ENCODE measurements around the gene BCL11B. TPM values are rescaled to one million over a fixed set of nuclear protein-coding genes. Genes with fewer than 3 reads are reported as not detected.
A peak's percentile ranks its signal among the peaks of the same experiment; 100 is the strongest.

The BCL11B gene
- total and polyA plus RNA-seq, 2 donors from 2014 or later: 0.13 to 3.3 TPM

DNA sequence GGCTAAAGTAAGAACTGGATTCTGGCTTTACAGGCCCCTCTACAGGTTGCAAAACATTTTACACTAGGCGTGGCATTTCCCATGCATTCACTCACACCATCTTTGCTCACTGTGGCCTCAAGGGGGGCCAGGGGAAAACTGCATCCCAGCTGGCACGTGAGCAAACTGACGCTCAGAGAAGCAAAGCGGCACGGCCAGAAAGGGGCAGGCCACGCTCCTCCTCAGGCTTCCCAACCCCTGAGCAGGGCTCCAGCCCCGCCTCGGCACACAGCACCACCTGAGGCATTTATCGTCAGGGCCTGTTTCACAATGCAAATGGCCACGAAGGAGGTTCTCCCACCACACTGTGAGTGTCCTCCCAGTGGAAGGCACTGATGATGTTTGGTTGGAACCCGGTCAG, 90.8 kb downstream of the BCL11B start:
- intact Hi-C loops (cut with DNase I): no loop called here
- H3K4me1 ChIP-seq (ENCODE audit: control insufficient read depth in 2 of 3, insufficient read depth in 2 of 3, low read depth in 1 of 3, low read length in 3 of 3): no peaks in the 10 kb centered on the region
- H3K9me3 ChIP-seq (ENCODE audit: control insufficient read depth in 2 of 3, insufficient read depth in 1 of 3, low read length in 3 of 3): no peaks in the 10 kb centered on the region
- FAIRE-seq: no peak
- H3K27me3 ChIP-seq (ENCODE audit: control insufficient read depth, insufficient read depth, low read length): no peaks in the 10 kb centered on the region
- no peak overlapping the region for H3K9ac ChIP-seq (ENCODE audit: low read length in 3 of 3)
- no peak overlapping the region for H3K4me3 ChIP-seq (ENCODE audit: low read length in 3 of 3)
- no peak overlapping the region for H3K27ac ChIP-seq (ENCODE audit: low read depth in 2 of 2, low read length in 2 of 2)
- TF ChIP-seq, protein P1, sequence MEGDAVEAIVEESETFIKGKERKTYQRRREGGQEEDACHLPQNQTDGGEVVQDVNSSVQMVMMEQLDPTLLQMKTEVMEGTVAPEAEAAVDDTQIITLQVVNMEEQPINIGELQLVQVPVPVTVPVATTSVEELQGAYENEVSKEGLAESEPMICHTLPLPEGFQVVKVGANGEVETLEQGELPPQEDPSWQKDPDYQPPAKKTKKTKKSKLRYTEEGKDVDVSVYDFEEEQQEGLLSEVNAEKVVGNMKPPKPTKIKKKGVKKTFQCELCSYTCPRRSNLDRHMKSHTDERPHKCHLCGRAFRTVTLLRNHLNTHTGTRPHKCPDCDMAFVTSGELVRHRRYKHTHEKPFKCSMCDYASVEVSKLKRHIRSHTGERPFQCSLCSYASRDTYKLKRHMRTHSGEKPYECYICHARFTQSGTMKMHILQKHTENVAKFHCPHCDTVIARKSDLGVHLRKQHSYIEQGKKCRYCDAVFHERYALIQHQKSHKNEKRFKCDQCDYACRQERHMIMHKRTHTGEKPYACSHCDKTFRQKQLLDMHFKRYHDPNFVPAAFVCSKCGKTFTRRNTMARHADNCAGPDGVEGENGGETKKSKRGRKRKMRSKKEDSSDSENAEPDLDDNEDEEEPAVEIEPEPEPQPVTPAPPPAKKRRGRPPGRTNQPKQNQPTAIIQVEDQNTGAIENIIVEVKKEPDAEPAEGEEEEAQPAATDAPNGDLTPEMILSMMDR (IDR thresholded peaks at IDR 0.05; ENCODE audit: borderline replicate concordance, extremely low read depth, insufficient read depth): no peak
- H3K36me3 ChIP-seq (ENCODE audit: control insufficient read depth in 2 of 3, insufficient read depth in 3 of 3, low read length in 3 of 3): no peaks in the 10 kb centered on the region
- no peak for DNase-seq

DNA sequence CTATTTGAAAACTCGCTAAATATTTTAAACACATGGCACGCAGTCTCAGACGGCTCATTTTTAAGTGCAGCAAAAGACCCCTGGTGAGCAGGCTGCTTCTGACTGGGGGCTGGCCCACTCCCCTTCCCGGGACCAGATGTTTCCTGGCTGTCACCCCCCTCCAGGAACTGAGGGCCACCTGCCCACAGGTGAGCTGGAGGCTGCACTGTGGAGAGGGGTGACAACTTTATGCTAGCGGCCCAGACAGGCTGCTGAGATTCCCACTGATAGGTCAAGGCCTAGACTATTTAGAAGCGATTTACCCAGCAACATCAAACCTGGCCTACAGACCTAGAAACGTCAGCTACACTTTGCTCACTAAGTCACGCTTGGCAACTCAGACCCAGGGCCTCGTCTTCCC, 92.1 kb downstream of the BCL11B start:
- intact Hi-C loops (cut with DNase I): no loop called here
- no peaks in the 10 kb centered on the region for H3K4me1 ChIP-seq (ENCODE audit: control insufficient read depth in 2 of 3, insufficient read depth in 2 of 3, low read depth in 1 of 3, low read length in 3 of 3)
- no peak overlapping the region for H3K9ac ChIP-seq (ENCODE audit: low read length in 3 of 3)
- DNase-seq (peak in 1 of 5 donors; percentile 11), FAIRE-seq (no peak)
- H3K9me3 ChIP-seq (ENCODE audit: control insufficient read depth in 2 of 3, insufficient read depth in 1 of 3, low read length in 3 of 3): no peaks in the 10 kb centered on the region
- no peaks in the 10 kb centered on the region for H3K27me3 ChIP-seq (ENCODE audit: control insufficient read depth, insufficient read depth, low read length)
- TF ChIP-seq, protein P1 (IDR thresholded peaks at IDR 0.05; ENCODE audit: borderline replicate concordance, extremely low read depth, insufficient read depth): no peak
- no peaks in the 10 kb centered on the region for H3K36me3 ChIP-seq (ENCODE audit: control insufficient read depth in 2 of 3, insufficient read depth in 3 of 3, low read length in 3 of 3)
- no peak overlapping the region for H3K27ac ChIP-seq (ENCODE audit: low read depth in 2 of 2, low read length in 2 of 2)
- H3K4me3 ChIP-seq (ENCODE audit: low read length in 3 of 3): no peak overlapping the region

DNA sequence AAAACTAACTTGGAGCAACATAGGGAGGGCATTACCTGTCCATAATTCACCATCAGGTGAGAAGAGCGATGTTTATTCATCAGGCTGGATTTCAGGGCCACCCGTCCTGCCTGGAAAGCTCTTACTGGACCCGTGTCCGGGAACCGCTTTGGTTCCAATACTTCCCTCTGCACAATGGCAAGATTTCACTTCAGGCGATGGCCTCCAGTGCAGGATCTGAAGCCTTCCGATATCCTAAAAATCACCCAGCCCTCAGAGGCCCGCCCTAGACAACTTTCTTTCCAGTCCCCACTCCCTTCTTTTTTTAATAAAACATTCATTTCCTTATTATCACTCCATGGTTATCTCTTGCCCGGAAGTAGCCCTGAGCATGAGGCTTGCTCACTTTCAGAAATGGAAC, 92.5 kb downstream of the BCL11B start:
- Histone ChIP-seq H3K36me3 (ENCODE audit: control insufficient read depth in 2 of 3, insufficient read depth in 3 of 3, low read length in 3 of 3) (no peaks in the 10 kb centered on the region), H3K4me1 (ENCODE audit: control insufficient read depth in 2 of 3, insufficient read depth in 2 of 3, low read depth in 1 of 3, low read length in 3 of 3) (no peaks in the 10 kb centered on the region), H3K9ac (ENCODE audit: low read length in 3 of 3) (no peak overlapping the region), H3K27me3 (ENCODE audit: control insufficient read depth, insufficient read depth, low read length) (no peaks in the 10 kb centered on the region), H3K4me3 (ENCODE audit: low read length in 3 of 3) (no peak overlapping the region), H3K9me3 (ENCODE audit: control insufficient read depth in 2 of 3, insufficient read depth in 1 of 3, low read length in 3 of 3) (no peaks in the 10 kb centered on the region), H3K27ac (ENCODE audit: low read depth in 2 of 2, low read length in 2 of 2) (no peak overlapping the region)
- no peak for FAIRE-seq
- peak in 1 of 5 donors; percentile 24 for DNase-seq
- intact Hi-C loops (cut with DNase I): no loop called here
- TF ChIP-seq, protein P1 (IDR thresholded peaks at IDR 0.05; ENCODE audit: borderline replicate concordance, extremely low read depth, insufficient read depth): no peak
